ENCODE measurements around the gene ERVK3-1. TPM values are rescaled to one million over a fixed set of nuclear protein-coding genes. Genes with fewer than 3 reads are reported as not detected.

The ERVK3-1 gene
- polyA plus RNA-seq, 2 of the 4 experiments (the other 2 are of a cell fraction), result 109 to 142 TPM

- no peak for FAIRE-seq
- H3K27ac ChIP-seq, result no peak overlapping the region
Observed at GRCh38 chr19:58338336-58338735, 33.2 kb downstream of the ERVK3-1 start.

More at GRCh38 chr19:58338336-58338735, 33.2 kb downstream of the ERVK3-1 start:
- no peak overlapping the region for H3K4me2 ChIP-seq
- DNase-seq (ENCODE audit: low read depth in 1 of 2, low spot score in 1 of 2), result no peak
- peaks cover 74% of the 10 kb centered on the region for H3K9me3 ChIP-seq
- ATAC-seq, result no peak; a peak in 1 of 6 replicates
- POLR2A ChIA-PET, result no interaction called here
- CTCF ChIA-PET, result no interaction called here
- WGBS (ENCODE audit: missing lambda C conversion rate), result 93% methylated on average over 11 of the region's 11 CpGs
- H3K4me3 ChIP-seq, result no peak overlapping the region
- no peaks in the 10 kb centered on the region for H3K4me1 ChIP-seq
- no peak for TF ChIP-seq ELK1 (IDR thresholded peaks at IDR 0.05; ENCODE audit: low read depth, low read length)
- TF ChIP-seq TFCP2L1 (CRISPR knock-in tag; IDR thresholded peaks at IDR 0.05), result no peak
- no peak for TF ChIP-seq PHF8 (IDR thresholded peaks at IDR 0.05; ENCODE audit: borderline replicate concordance, low read depth)
- TF ChIP-seq HOXA7 (CRISPR knock-in tag; IDR thresholded peaks at IDR 0.05), result no peak
- TF ChIP-seq ZSCAN20 (CRISPR knock-in tag; IDR thresholded peaks at IDR 0.05), result no peak
- TF ChIP-seq CTCF (IDR thresholded peaks at IDR 0.05), result no peak
- TF ChIP-seq GATA3 (IDR thresholded peaks at IDR 0.05; ENCODE audit: borderline replicate concordance), result no peak
- no peak for TF ChIP-seq JUNB (IDR thresholded peaks at IDR 0.05)
- no peak for TF ChIP-seq E2F6 (IDR thresholded peaks at IDR 0.05; ENCODE audit: borderline replicate concordance, low read depth)
- TF ChIP-seq HMGXB4 (CRISPR knock-in tag; IDR thresholded peaks at IDR 0.05; ENCODE audit: borderline replicate concordance), result no peak
- no peak for TF ChIP-seq PBX3 (IDR thresholded peaks at IDR 0.05)
- TF ChIP-seq RNF2 (IDR thresholded peaks at IDR 0.05; ENCODE audit: borderline replicate concordance, low read depth), result no peak
- no peak for TF ChIP-seq FOXS1 (CRISPR knock-in tag; IDR thresholded peaks at IDR 0.05)
